Measurements from ENCODE around the gene DEFB112.

Gene DEFB112

DNA sequence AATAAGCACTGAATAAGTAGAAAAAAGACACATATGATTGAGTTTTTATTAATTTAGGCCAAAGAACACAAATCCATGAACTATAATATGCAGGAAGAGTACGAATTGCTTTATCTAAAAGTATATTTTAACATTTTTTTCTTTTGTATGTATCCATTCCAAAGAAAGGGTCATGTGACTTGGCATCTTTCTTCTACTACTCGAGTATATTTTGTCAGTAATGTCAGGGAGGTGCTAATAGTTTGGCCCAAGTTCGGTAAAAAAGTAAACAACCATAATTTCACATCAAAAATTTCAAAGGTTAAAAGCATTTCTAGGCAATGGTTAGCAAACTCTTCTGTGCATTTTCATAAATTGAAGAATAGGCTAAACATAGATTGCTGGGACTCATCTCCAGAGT is 46.6 kb downstream of the DEFB112 start:
- no peak for DNase-seq (ENCODE audit: low read depth in 1 of 2, low spot score in 1 of 2)

GRCh38 chr6:49995278-49995677 is 54.5 kb downstream of the DEFB112 start:
- no peak for DNase-seq (ENCODE audit: low read depth in 1 of 2, low spot score in 1 of 2)
